ENCODE results near the gene LSS.
"Not testable (repeated sequence)": the region's sequence is repeated elsewhere in the genome, so short reads cannot be mapped to it uniquely, and the experiment has no call there.

LSS gene

DNA sequence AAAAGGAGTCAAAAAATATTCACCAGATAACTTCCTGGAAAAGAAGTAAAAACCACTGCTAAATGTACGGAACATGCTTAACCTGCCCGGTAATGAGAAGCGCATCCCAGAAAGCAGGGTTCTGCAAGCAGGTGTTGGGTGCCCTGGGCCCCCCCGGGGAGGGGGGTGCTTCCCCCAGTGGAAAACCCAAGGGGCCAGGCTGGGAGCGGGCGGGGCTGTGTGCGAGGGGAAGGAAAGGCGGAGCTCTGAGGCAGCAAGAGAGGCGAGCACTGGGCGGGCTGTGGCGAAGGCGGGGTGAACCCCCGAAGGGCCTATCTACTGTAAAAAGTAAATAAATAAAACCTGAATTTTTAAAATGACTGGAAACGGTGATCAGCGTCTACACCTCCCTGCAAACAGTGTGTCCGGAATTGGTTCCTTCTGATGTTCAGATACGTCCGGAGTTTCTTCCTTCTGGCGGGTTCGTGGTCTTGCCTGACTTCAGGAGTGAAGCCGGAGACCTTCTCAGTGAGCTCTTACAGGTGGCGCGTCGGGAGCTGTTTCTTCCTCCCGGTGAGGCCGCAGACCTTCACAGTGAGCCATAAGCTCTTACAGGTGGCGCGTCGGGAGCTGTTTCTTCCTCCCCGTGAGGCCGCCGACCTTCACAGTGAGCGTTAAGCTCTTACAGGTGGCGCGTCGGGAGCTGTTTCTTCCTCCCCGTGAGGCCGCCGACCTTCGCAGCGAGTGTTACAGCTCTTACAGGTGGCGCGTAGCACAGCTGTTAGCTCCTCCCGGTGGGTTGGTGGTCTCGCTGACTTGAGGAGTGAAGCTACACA, 86.6 kb downstream of the LSS start:
- no peak for DNase-seq (ENCODE audit: low read depth in 2 of 2, low spot score in 1 of 2)

DNA sequence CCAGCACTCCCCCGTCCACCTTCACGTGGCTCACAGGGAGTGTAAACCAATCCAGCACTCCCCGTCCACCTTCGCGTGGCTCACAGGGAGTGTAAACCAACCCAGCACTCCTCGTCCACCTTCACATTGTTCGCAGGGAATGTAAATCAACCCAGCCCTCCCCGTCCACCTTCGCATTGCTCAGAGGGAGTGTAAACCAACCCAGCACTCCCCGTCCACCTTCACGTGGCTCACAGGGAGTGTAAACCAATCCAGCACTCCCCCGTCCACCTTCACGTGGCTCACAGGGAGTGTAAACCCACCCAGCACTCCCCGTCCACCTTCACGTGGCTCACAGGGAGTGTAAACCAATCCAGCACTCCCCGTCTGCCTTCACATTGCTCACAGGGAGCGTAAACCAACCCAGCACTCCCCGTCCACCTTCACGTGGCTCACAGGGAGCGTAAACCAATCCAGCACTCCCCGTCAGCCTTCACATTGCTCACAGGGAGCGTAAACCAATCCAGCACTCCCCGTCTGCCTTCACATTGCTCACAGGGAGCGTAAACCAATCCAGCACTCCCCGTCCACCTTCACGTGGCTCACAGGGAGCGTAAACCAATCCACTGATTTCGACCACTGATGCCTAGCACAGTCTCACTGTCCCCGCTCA, 88.1 kb downstream of the LSS start:
- not testable (repeated sequence) for DNase-seq (ENCODE audit: low read depth in 2 of 2, low spot score in 1 of 2)

DNA sequence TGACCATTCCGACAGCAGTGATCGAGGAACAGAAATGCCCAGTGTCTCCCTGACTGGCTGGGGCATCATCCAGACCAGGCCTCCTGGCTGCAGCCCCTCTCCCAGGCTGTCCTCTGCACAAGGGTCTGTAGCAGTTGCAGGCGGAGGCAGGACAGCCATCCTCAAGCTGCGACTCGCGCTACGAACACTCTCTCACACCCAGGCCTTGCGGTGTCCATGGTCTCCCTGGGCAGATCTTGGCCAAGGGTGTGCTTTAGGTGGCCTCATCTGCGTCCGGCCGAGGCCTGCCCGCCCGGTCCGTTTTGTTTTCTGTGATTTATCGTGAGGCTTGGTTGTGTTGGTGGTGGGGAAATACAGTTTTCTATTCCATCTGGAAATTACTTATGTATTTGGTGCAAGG, 88.9 kb downstream of the LSS start:
- no peak for DNase-seq (ENCODE audit: low read depth in 2 of 2, low spot score in 1 of 2)

DNA sequence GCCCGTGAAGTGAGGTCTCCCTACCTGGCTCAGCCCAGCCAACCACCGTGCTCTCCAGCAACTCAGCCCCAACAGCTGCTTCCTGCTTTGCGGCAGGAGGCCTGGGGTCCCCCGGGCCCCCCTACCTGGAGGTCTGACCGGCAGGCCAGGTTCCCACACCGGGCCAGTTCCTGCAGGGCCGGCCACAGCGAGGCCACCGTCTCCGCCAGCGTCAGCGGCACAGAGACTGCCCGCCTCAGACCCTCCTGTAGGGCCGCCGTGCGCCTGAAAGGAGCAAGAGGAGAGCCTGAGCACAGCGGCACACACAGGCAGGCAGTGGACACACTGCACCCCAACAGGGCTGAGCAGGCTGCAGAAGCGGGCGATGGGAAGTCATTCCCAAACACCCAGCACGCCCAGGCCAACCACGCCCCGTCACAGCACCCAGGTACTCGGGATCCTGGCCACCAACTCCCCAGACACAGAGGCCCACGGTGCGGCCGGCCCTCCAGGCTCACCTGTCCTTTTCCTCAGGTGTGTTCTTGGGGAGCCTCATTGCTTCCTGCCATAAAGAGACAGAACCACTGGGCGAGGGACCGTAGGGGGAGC, 90.1 kb downstream of the LSS start:
- no peak for DNase-seq (ENCODE audit: low read depth in 2 of 2, low spot score in 1 of 2)

Measured in stimulated activated CD8-positive, alpha-beta memory T cell treated with anti-CD3 and anti-CD28 coated beads, Interleukin-4, amount 100 ng/mL, for 1 hour (primary cell).